SU-DHL-6 (cell line): ENCODE measurements around the gene CYP11A1.

Source experiments
- H2AFZ ChIP-seq: fragments of 200-600 bp; sonication (generic); 2 replicates; pipeline ENCODE4 v1.6.1; 2014; ENCODE audit warnings: low read depth, mild to moderate bottlenecking, moderate library complexity, mixed read lengths, antibody characterized with exemption, low read length; ENCODE audit not compliant: severe bottlenecking
- H3F3A ChIP-seq: fragments of 200-600 bp; shearing (Covaris generic); 2 replicates; pipeline ENCODE4 v1.6.0; 2016; ENCODE audit warnings: antibody characterized with exemption, mild to moderate bottlenecking; ENCODE audit not compliant: insufficient read depth
- H3K27ac ChIP-seq: fragments of 200-600 bp; sonication (generic); 2 replicates; pipeline ENCODE4 v1.5.1; 2016; ENCODE audit warnings: low read depth, mild to moderate bottlenecking, low read length, moderate library complexity, mixed read lengths
- H3K27me3 ChIP-seq: fragments of 200-600 bp; sonication (generic), shearing (Covaris generic); 2 replicates; pipeline ENCODE4 v1.6.0; 2014; ENCODE audit warnings: mild to moderate bottlenecking, low read length
- H3K36me3 ChIP-seq: fragments of 200-600 bp; sonication (generic); 2 replicates; pipeline ENCODE4 v1.6.1; 2014; ENCODE audit warnings: mild to moderate bottlenecking, low read length, mixed read lengths
- H3K4me2 ChIP-seq: fragments of 300-600, 200-600 bp; shearing (Covaris generic), sonication (generic); 2 replicates; pipeline ENCODE4 v1.6.0; 2014; ENCODE audit warnings: low read length, low read depth, mild to moderate bottlenecking; ENCODE audit not compliant: poor library complexity, severe bottlenecking
- H3K4me3 ChIP-seq: fragments of 200-600 bp; sonication (generic); 2 replicates; pipeline ENCODE4 v1.5.1; 2014; ENCODE audit warnings: antibody characterized with exemption, low read length, mild to moderate bottlenecking, mixed read lengths; ENCODE audit not compliant: insufficient read depth, poor library complexity, severe bottlenecking
- H3K79me2 ChIP-seq: fragments of 200-600 bp; sonication (generic); 2 replicates; pipeline ENCODE4 v1.6.1; 2014; ENCODE audit warnings: mild to moderate bottlenecking, low read length, moderate library complexity; ENCODE audit not compliant: insufficient read depth
- H3K9ac ChIP-seq: fragments of 200-600 bp; sonication (generic); 2 replicates; pipeline ENCODE4 v1.7.0; 2014; ENCODE audit warnings: mild to moderate bottlenecking, low read length
- H3K9me2 ChIP-seq: fragments of 200-600 bp; sonication (generic); replicated peaks from 2 replicates; pipeline ENCODE4 v1.6.1; 2014; ENCODE audit warnings: low read length; ENCODE audit not compliant: insufficient read depth
- H3K9me3 ChIP-seq: fragments of 200-600 bp; sonication (generic); 2 replicates; pipeline ENCODE4 v1.6.1; 2014; ENCODE audit warnings: low read length, mixed read lengths; ENCODE audit not compliant: insufficient read depth
- H4K20me1 ChIP-seq: fragments of 200-600 bp; sonication (generic); 2 replicates; pipeline ENCODE4 v1.6.1; 2014; ENCODE audit warnings: low read depth, mild to moderate bottlenecking, antibody characterized with exemption, low read length, moderate library complexity, mixed read lengths
- CTCF ChIP-seq: fragments of 200-600 bp; sonication (generic); IDR thresholded peaks from one replicate; pipeline ENCODE4 v1.5.1; 2017; ENCODE audit warnings: antibody characterized with exemption, mild to moderate bottlenecking, low read length, moderate library complexity; ENCODE audit not compliant: insufficient read depth, poor library complexity, severe bottlenecking
- EZH2phosphoT487 ChIP-seq: fragments of 200-600 bp; sonication (generic), shearing (Covaris generic); conservative IDR thresholded peaks from 2 replicates; pipeline ENCODE4 v1.6.1; 2018; ENCODE audit warnings: mild to moderate bottlenecking, antibody characterized with exemption, low read length, moderate library complexity, mixed read lengths

Gene CYP11A1

DNA sequence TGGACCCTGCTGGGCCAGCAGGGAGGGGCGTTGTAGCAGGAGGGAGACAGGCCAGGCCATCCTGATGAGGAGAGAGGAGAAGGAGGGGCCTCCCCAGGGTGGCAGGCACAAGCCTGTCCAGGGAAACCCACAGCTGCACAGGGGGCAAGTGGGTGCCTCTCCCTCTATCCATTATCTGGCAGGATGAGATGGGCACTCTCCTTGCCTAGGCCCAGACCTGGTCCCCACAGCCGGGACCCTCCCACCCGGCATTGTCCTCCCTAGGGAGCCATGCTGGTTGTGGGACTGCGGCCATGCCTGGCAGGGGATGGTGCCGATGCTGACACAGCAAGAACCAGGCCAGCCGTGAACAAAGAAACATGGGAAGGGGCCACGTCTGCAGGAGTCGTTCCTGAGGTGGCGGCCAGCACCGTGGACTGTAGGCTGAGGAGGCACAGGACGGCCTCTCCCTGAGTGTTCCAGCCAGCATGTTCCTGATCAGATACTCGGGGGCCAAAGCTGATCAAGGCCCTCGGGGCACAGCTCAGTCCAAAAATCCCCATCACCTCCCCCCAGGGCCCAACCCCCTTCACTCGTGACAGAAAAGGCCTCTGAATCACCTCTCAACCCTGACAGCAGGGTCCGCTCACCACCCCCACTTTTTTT, 19.2 kb upstream of the CYP11A1 start:
- no peaks in the 10 kb centered on the region for H4K20me1 ChIP-seq
- H2AFZ ChIP-seq = no peak overlapping the region
- H3K27me3 ChIP-seq = no peaks in the 10 kb centered on the region
- H3F3A ChIP-seq = peaks cover 5% of the 10 kb centered on the region; the same call in 1 of the 2 replicates
- no peaks in the 10 kb centered on the region for H3K9me2 ChIP-seq
- H3K79me2 ChIP-seq = no peaks in the 10 kb centered on the region
- H3K4me2 ChIP-seq = no peak overlapping the region
- no peak overlapping the region for H3K9ac ChIP-seq
- H3K9me3 ChIP-seq = no peaks in the 10 kb centered on the region
- no peak overlapping the region for H3K4me3 ChIP-seq
- no peak overlapping the region for H3K27ac ChIP-seq
- H3K36me3 ChIP-seq = no peaks in the 10 kb centered on the region
- TF ChIP-seq EZH2phosphoT487 = no peak
- TF ChIP-seq CTCF = no peak

DNA sequence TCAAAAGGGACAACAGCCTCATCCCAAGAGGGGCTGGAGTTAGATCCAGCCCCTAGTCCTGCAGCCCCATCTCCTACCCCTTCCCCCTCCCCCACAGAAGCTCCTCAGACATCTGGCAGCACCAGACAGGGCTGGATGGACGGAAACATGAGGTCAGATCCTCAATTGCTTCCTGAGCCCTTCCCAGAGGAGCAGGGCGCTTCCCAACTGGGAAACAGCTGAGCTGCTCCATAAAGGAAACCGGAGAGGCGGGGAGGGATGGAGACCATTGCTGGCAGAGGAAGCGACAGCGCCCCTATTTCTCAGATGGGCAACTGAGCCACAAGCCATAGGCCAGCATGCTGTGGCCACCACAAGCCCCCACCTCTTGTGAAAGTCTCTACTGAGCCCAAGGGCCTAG, 18.3 kb upstream of the CYP11A1 start:
- no peaks in the 10 kb centered on the region for H3K27me3 ChIP-seq
- no peak overlapping the region for H3K9ac ChIP-seq
- no peak overlapping the region for H3K4me2 ChIP-seq
- H3K9me2 ChIP-seq = no peaks in the 10 kb centered on the region
- no peak overlapping the region for H3K4me3 ChIP-seq
- H3K36me3 ChIP-seq = no peaks in the 10 kb centered on the region
- TF ChIP-seq EZH2phosphoT487 (no peak), CTCF (no peak)
- H3K9me3 ChIP-seq = no peaks in the 10 kb centered on the region
- H3F3A ChIP-seq = peaks cover 5% of the 10 kb centered on the region; the same call in 1 of the 2 replicates
- no peaks in the 10 kb centered on the region for H3K79me2 ChIP-seq
- no peak overlapping the region for H2AFZ ChIP-seq
- H4K20me1 ChIP-seq = no peaks in the 10 kb centered on the region
- H3K27ac ChIP-seq = no peak overlapping the region

- Histone ChIP-seq H2AFZ (no peak overlapping the region), H4K20me1 (no peaks in the 10 kb centered on the region), H3K27ac (no peak overlapping the region), H3K4me3 (no peak overlapping the region), H3K36me3 (no peaks in the 10 kb centered on the region), H3K9me2 (no peaks in the 10 kb centered on the region), H3K27me3 (no peaks in the 10 kb centered on the region), H3K9me3 (no peaks in the 10 kb centered on the region), H3K4me2 (no peak overlapping the region), H3F3A (peaks cover 5% of the 10 kb centered on the region; the same call in 1 of the 2 replicates), H3K9ac (no peak overlapping the region), H3K79me2 (no peaks in the 10 kb centered on the region)
- TF ChIP-seq EZH2phosphoT487 (no peak), CTCF (no peak)
Observed at GRCh38 chr15:74384881-74385643, 17.6 kb upstream of the CYP11A1 start.
